D721Med (cell line): Measurements from ENCODE around the gene DACT2.

Experiments used
- DNase-seq: peaks from one replicate; pipeline ENCODE4 v3.0.0; 2011; ENCODE audit warnings: low spot score; ENCODE audit not compliant: insufficient read length
- FAIRE-seq: peaks from 2 replicates; lab custom pipeline; 2011; peaks lifted over from hg19 to GRCh38; lab: Jason Lieb, UNC
- TF ChIP-seq, protein P1 (sequence below): IDR thresholded peaks from 2 replicates; pipeline ENCODE4 v1.5.1; 2012; ENCODE audit warnings: mild to moderate bottlenecking, control low read depth; ENCODE audit not compliant: insufficient read depth; ENCODE audit errors: missing control alignments

DACT2 gene

DNA sequence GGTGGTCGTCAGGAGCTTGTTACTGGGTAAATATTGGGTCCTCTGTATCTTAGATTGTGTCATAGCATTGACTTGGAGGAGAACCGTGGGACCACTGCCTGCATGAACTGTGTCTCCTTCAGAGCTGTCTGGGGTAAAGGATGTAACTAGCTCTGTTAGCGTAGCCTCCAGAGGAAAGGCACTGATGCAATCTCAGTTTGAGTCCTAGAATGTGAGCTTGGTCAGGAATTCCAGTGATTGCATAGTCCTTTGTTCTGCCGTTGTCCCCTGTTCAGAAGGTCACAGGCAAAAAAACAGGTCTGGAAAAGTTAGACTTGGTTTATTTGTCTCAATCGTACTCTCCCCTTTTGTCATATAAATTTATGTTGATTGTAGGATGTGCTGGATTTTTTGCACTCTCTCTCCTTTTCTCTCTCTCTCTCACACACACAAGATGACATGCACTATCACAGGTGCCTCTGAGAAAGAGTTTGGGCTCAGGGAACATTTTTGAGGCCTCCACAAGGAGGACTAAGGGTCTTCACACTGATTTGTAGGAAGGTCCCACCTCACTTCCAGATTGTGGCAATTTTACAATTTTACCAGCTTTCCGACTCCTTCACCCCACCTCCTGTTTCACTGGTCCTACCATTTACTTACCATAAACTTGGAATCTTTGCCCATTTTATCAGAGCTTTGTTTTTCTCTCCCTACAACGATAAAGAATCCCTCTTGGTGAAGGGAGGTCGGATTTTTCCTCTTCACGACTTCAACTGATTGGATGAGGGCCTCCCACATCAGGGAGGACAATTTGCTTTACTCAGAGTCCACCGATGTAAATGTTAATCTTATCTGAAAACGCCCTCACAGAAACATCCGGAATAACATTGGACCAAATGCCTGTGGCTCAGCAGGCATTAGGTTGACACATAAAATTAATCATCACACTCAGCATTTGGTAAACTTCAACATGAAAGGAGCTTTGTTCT lies 7.0 kb upstream of the DACT2 start:
- no peak for FAIRE-seq
- DNase-seq: no peak
- TF ChIP-seq, protein P1, sequence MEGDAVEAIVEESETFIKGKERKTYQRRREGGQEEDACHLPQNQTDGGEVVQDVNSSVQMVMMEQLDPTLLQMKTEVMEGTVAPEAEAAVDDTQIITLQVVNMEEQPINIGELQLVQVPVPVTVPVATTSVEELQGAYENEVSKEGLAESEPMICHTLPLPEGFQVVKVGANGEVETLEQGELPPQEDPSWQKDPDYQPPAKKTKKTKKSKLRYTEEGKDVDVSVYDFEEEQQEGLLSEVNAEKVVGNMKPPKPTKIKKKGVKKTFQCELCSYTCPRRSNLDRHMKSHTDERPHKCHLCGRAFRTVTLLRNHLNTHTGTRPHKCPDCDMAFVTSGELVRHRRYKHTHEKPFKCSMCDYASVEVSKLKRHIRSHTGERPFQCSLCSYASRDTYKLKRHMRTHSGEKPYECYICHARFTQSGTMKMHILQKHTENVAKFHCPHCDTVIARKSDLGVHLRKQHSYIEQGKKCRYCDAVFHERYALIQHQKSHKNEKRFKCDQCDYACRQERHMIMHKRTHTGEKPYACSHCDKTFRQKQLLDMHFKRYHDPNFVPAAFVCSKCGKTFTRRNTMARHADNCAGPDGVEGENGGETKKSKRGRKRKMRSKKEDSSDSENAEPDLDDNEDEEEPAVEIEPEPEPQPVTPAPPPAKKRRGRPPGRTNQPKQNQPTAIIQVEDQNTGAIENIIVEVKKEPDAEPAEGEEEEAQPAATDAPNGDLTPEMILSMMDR: no peak

DNA sequence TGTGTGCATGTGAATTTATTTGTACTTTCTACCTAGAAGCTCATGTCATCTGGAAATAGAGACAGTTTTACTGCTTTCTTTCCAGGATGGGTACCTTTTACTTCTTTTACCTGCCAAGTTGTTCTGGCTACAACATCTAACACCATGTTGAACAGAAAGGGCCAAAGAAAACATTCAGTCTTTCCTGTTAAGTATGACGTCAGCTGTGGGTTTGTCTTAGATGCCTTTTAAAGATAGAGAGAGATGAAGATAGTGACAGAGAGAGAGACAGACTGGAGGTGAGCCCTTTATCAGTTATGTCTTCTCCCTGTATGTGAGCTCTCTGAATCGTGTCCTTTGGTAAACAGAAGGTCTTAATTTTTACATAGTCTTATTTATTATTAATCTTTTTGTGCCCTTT lies 3.4 kb upstream of the DACT2 start:
- DNase-seq (no peak), FAIRE-seq (no peak)
- TF ChIP-seq, protein P1: no peak

DNA sequence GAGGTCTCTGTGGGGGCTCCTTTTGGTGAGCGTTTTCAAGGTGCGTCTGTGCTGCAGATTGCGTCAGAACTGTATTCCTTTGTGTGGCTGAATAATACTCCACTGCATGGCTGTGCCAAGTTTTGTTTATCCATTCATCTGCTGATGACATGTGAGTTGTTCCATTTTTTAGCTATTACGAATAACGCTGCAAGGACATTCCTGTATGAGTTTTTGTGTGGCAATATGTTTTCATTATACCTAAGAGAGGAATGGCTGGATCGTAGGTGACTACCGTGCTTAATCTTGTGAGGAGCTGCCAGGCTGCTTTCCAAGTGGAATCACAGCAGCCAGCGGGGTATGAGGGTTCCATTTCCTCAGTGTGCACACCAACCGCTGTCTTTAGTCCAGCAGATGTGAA lies 1.1 kb upstream of the DACT2 start:
- DNase-seq: no peak
- TF ChIP-seq, protein P1: no peak
- FAIRE-seq: no peak

DNA sequence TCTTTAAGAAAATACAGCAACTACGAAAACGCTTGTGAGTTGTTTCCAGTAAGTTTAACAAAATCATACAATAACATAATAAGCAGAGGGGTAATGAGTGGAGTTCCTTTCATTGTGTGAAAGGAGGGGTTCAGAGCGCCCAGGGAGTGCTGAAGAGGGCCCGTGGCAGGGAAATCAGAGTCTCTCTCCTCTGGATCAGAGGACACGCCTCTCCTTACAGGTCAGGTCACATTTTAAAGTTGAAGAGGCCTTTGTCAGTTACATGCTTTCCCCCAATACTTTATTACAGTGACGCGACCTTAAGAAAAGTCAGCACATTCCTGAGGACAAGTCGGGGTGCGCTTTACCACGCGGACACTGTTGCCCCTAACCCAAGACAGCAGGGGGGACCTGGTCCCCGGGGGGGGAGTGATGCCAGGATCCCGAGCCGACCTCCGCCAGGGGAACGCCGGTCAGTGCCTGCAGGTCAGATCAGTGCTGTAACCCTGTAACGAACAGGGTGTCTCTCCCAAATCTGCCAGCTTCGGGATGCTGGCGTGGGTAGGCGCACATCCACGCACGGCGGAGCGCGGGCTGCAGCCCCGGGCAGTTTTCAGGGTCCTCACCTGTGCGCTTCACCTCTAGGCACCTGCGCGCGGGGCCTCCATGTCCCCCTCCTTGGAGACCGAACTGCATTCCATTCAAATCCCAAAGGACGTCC lies 848 bp downstream of the DACT2 start:
- no peak for DNase-seq
- no peak for FAIRE-seq

DNA sequence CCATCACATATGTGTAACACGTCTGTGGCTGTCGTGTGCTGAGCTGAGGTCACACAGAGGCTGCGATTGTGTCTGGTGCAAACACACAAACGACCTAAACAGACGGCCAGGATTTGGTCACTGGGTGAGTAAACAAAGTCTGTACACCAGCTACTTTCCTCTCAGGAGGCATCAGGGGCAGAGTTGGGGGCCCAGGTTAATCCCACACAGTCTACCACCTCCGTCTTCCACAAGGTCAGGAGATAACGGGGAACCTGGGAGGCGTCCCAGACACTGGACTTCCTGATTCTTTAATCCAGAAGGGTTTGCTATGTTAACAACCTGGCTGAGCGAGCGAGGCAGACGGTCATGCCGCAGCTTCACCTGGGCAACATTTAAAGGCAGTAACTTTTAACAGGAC lies 1.5 kb downstream of the DACT2 start:
- TF ChIP-seq, protein P1: no peak
- no peak for DNase-seq
- FAIRE-seq: no peak

More for the DNA sequence above, 848 bp downstream of the DACT2 start:
- TF ChIP-seq, protein P1: no peak

DNA sequence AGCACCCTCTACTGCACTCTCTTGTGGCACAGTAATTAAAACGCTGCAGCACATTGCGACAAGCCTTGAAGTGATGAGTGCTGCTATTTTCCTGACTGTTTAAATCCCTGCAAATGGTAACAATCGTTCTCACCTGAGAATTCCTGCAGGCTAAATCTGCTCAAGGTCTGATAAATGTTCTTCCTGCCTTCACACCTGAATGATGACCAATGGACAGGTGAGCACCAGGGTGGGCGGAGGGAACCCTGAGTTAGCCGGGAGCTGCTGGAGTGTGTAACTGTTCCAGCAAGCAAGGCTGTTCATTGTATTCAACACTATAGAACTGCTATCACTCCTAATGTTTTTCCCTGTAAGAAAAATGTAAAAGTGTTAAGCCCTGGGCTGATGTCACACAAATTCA lies 4.0 kb downstream of the DACT2 start:
- FAIRE-seq: no peak

More for the DNA sequence above, 4.0 kb downstream of the DACT2 start:
- no peak for DNase-seq
- TF ChIP-seq, protein P1: no peak
